IMR-90 (cell line): ENCODE data around the gene ZNF592.

Source experiments
- BHLHE40 ChIP-seq: fragments of 150-350 bp; IDR thresholded peaks from 2 replicates; pipeline ENCODE4 v1.6.1; 2016; ENCODE audit warnings: mild to moderate bottlenecking, low read depth, low read length
- RFX5 ChIP-seq: IDR thresholded peaks from 2 replicates; pipeline ENCODE4 v1.8.0; 2012; ENCODE audit warnings: low read depth, mild to moderate bottlenecking, low read length, moderate library complexity
- TF ChIP-seq, protein P1 (sequence below): conservative IDR thresholded peaks from 2 replicates; pipeline ENCODE4 v1.5.1; 2012; ENCODE audit warnings: mild to moderate bottlenecking, low read depth, low read length, improper control_type of control experiment

DNA sequence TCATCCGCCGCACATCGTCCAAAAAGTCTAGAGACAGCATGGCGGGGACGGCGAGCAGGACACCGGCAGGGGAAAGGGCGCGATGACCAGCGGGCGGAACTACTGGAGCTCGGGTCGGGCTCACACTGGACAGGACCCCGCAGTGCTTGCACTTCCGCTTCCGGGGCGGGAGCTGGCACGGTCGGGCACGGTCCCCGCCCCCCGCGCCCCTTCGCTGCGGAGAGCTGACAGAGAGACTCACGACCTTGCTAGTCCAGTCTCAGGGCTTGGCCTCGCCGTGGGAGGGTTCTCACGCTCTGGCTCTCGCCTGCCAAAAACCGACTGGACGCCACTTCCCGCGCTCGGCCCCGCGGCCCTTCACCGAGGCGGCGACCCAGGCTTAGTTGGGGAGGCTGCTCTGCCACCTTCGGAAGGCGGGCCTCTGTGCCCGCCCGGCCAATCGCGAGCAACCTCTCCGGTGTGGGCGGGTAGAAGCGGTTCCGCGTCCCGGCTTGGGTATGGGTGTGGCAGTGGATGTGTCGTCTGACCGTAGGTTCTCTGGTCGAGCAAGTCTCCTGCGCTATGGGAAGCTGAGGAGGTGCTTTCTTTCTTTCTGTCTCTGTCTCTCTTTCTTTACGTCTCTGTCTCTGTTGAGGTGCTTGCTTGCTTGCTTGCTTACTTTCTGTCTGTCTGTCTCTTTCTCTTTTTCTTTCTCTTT lies 32.2 kb upstream of the ZNF592 start, which contains the start of gene SEC11A:
- peak; percentile 84 for TF ChIP-seq BHLHE40
- no peak; the same call in 1 of the 2 replicates for TF ChIP-seq RFX5
- TF ChIP-seq, protein P1, sequence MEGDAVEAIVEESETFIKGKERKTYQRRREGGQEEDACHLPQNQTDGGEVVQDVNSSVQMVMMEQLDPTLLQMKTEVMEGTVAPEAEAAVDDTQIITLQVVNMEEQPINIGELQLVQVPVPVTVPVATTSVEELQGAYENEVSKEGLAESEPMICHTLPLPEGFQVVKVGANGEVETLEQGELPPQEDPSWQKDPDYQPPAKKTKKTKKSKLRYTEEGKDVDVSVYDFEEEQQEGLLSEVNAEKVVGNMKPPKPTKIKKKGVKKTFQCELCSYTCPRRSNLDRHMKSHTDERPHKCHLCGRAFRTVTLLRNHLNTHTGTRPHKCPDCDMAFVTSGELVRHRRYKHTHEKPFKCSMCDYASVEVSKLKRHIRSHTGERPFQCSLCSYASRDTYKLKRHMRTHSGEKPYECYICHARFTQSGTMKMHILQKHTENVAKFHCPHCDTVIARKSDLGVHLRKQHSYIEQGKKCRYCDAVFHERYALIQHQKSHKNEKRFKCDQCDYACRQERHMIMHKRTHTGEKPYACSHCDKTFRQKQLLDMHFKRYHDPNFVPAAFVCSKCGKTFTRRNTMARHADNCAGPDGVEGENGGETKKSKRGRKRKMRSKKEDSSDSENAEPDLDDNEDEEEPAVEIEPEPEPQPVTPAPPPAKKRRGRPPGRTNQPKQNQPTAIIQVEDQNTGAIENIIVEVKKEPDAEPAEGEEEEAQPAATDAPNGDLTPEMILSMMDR: no peak
